ENCODE measurements around the gene RCBTB2. TPM values are rescaled to one million over a fixed set of nuclear protein-coding genes. Genes with fewer than 3 reads are reported as not detected.

Gene RCBTB2
- total RNA-seq, 2 donors from 2014 or later = 5.2 to 13.4 TPM

- peaks cover 0 to 13% of the 10 kb centered on the region in 2 donors for H3K9me3 ChIP-seq
- H3K4me3 ChIP-seq = no peak overlapping the region
- no peaks in the 10 kb centered on the region for H3K36me3 ChIP-seq
- TF ChIP-seq CTCF (IDR thresholded peaks at IDR 0.05) = no peak
- no peaks in the 10 kb centered on the region for H3K27me3 ChIP-seq
- no peak overlapping the region for H3K27ac ChIP-seq
- H3K4me1 ChIP-seq = peaks cover 0 to 11% of the 10 kb centered on the region in 2 donors
- no peak for DNase-seq (ENCODE audit: low spot score)
Measured at GRCh38 chr13:48559638-48560320, 26.9 kb upstream of the RCBTB2 start.

- TF ChIP-seq CTCF (IDR thresholded peaks at IDR 0.05) = no peak
- H3K4me1 ChIP-seq = no peaks in the 10 kb centered on the region
- peaks cover 0 to 22% of the 10 kb centered on the region in 2 donors for H3K9me3 ChIP-seq
- no peak overlapping the region for H3K27ac ChIP-seq
- no peaks in the 10 kb centered on the region for H3K27me3 ChIP-seq
- no peak overlapping the region for H3K4me3 ChIP-seq
- no peak for DNase-seq (ENCODE audit: low spot score)
- no peaks in the 10 kb centered on the region for H3K36me3 ChIP-seq
Measured at GRCh38 chr13:48556817-48557216, 23.9 kb upstream of the RCBTB2 start.

- no peak overlapping the region for H3K27ac ChIP-seq
- H3K9me3 ChIP-seq = peaks cover 0 to 31% of the 10 kb centered on the region in 2 donors
- H3K36me3 ChIP-seq = no peaks in the 10 kb centered on the region
- no peak for TF ChIP-seq CTCF (IDR thresholded peaks at IDR 0.05)
- no peak overlapping the region for H3K4me3 ChIP-seq
- DNase-seq (ENCODE audit: low spot score) = no peak
- no peaks in the 10 kb centered on the region for H3K4me1 ChIP-seq
- no peaks in the 10 kb centered on the region for H3K27me3 ChIP-seq
Measured at GRCh38 chr13:48555441-48555840, 22.6 kb upstream of the RCBTB2 start.

- no peak for DNase-seq (ENCODE audit: low spot score)
- Histone ChIP-seq H3K27me3 (no peaks in the 10 kb centered on the region), H3K9me3 (peaks cover 0 to 31% of the 10 kb centered on the region in 2 donors), H3K27ac (no peak overlapping the region), H3K4me3 (no peak overlapping the region), H3K36me3 (no peaks in the 10 kb centered on the region), H3K4me1 (no peaks in the 10 kb centered on the region)
- no peak for TF ChIP-seq CTCF (IDR thresholded peaks at IDR 0.05)
Measured at GRCh38 chr13:48551329-48551728, 18.4 kb upstream of the RCBTB2 start.

- Histone ChIP-seq H3K4me1 (no peaks in the 10 kb centered on the region), H3K4me3 (no peak overlapping the region), H3K9me3 (peaks cover 0 to 17% of the 10 kb centered on the region in 2 donors), H3K27me3 (no peaks in the 10 kb centered on the region), H3K27ac (no peak overlapping the region), H3K36me3 (no peaks in the 10 kb centered on the region)
- no peak for DNase-seq (ENCODE audit: low spot score)
- TF ChIP-seq CTCF (IDR thresholded peaks at IDR 0.05) = no peak
Measured at GRCh38 chr13:48549658-48550057, 16.8 kb upstream of the RCBTB2 start.

GRCh38 chr13:48547663-48548092, 14.8 kb upstream of the RCBTB2 start:
- DNase-seq (ENCODE audit: low spot score) = no peak
- no peak overlapping the region for H3K4me3 ChIP-seq
- no peak for TF ChIP-seq CTCF (IDR thresholded peaks at IDR 0.05)
- H3K27me3 ChIP-seq = no peaks in the 10 kb centered on the region
- peaks cover 0 to 10% of the 10 kb centered on the region in 2 donors for H3K9me3 ChIP-seq
- peaks cover 0 to 11% of the 10 kb centered on the region in 2 donors for H3K4me1 ChIP-seq
- no peaks in the 10 kb centered on the region for H3K36me3 ChIP-seq
- no peak overlapping the region for H3K27ac ChIP-seq
